ENCODE measurements around the gene ABCG8. TPM values are rescaled to one million over a fixed set of nuclear protein-coding genes. Genes with fewer than 3 reads are reported as not detected.
A peak's percentile ranks its signal among the peaks of the same experiment; 100 is the strongest.

ABCG8 gene
- total and polyA plus RNA-seq, 9 of the 15 experiments (the other 6 are each of a cell fraction or from before 2014, with no cell fraction given): not detected

DNA sequence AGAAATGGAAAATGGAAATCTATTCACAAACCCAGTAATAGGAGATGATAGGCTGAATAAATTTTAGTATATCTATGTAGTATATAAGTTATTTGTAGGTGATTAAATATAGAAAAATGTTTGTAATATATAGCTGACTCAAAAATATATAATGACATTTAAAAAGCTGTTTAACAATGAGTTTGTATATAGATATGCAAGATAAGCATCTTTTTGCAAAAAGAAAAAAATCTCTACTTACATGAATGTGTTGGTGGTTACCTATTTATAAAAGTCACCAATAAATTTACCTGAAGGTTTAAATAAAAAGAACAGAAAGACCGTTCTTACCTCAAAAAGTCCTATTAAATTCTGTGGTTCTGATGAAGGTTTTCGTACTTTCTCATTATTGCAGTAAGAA lies 85.7 kb downstream of the ABCG8 start:
- H3K27ac ChIP-seq (ENCODE audit: extremely low read depth, low read depth, low read length): no peak overlapping the region
- ATAC-seq: no peak
- H3K36me3 ChIP-seq (ENCODE audit: control insufficient read depth, insufficient read depth, low read length): peaks cover 97% of the 10 kb centered on the region
- H3K4me1 ChIP-seq (replicated peaks in 1 of 2; ENCODE audit: control insufficient read depth in 2 of 2, insufficient read depth in 2 of 2, low read length in 2 of 2): no peaks in the 10 kb centered on the region
- TF ChIP-seq ZNF316 (IDR thresholded peaks at IDR 0.05) (peak; percentile 85), CBX8 (IDR thresholded peaks at IDR 0.05; ENCODE audit: borderline replicate concordance, extremely low read depth, low read depth, low read length, poor library complexity, severe bottlenecking) (no peak), C11orf30 (IDR thresholded peaks at IDR 0.05; ENCODE audit: low read depth) (peak; percentile 55; the same call in 1 of the 2 replicates), MAFG (tag; conservative IDR thresholded peaks at IDR 0.05) (peak; percentile 29; the same call in 1 of the 2 replicates)
- no peaks in the 10 kb centered on the region for H3K9me3 ChIP-seq (replicated peaks; ENCODE audit: control insufficient read depth, insufficient read depth, low read depth, low read length)
- H3K4me2 ChIP-seq (ENCODE audit: insufficient read depth, low read length): no peak overlapping the region
- intact Hi-C loops (cut with micrococcal nuclease) (no loop called here), in situ Hi-C loops (cut with MboI) (no loop called here)
- ChIA-PET CTCF (ENCODE audit: low intra/inter-chr PET ratio) (no interaction called here), POLR2A (interaction anchor here (1.3 kb wide), 1 partner anchor 10 kb away, joined by 5 read pairs; no protein-coding TSS in a partner anchor)
- H2AFZ ChIP-seq (ENCODE audit: low read depth, low read length): no peak overlapping the region
- no peaks in the 10 kb centered on the region for H3K79me2 ChIP-seq (ENCODE audit: control insufficient read depth, insufficient read depth, low read length)
- no peak overlapping the region for H3K9ac ChIP-seq (ENCODE audit: insufficient read depth in 1 of 2, low read depth in 2 of 2, low read length in 2 of 2)
- no peaks in the 10 kb centered on the region for H4K20me1 ChIP-seq (replicated peaks; ENCODE audit: control insufficient read depth, insufficient read depth, low read length)
- no peaks in the 10 kb centered on the region for H3K9me1 ChIP-seq (ENCODE audit: control insufficient read depth, insufficient read depth, low read length)
- DNase-seq (ENCODE audit: extremely low read depth in 1 of 4, low spot score in 3 of 4): no peak
- no peak overlapping the region for H3K4me3 ChIP-seq
- 95% methylated on average over 2 of the region's 2 CpGs for WGBS (ENCODE audit: insufficient coverage, low coverage, missing lambda C conversion rate)
- BruUV-seq (replicated peaks): no TSS peak
- H3K27me3 ChIP-seq (ENCODE audit: control insufficient read depth in 2 of 2, insufficient read depth in 2 of 2, low read length in 2 of 2): no peaks in the 10 kb centered on the region
- FAIRE-seq: no peak

DNA sequence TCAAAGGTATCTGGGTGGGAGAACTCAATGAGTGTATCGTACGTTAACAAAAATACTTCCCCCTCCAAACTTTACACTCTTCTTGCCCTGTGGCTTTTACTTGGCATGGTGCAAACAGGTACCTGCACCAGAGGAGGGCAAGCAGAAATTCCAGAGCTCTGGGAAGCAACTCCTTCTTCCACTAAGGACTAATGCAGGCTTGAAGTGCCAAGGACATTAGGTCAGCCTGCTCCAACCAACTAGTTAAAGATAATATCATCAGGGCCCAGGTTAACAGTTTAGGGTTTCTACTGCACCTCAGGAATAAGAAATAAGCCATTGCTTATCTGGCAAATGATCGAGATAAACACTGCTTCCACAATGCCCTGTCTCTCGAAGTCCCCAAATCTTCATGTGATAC lies 86.7 kb downstream of the ABCG8 start:
- H3K4me1 ChIP-seq (replicated peaks in 1 of 2; ENCODE audit: control insufficient read depth in 2 of 2, insufficient read depth in 2 of 2, low read length in 2 of 2): no peaks in the 10 kb centered on the region
- no peak overlapping the region for H3K4me2 ChIP-seq (ENCODE audit: insufficient read depth, low read length)
- no TSS peak for BruUV-seq (replicated peaks)
- ChIA-PET POLR2A (no interaction called here), CTCF (ENCODE audit: low intra/inter-chr PET ratio) (no interaction called here)
- H3K36me3 ChIP-seq (ENCODE audit: control insufficient read depth, insufficient read depth, low read length): peaks cover 97% of the 10 kb centered on the region
- H4K20me1 ChIP-seq (replicated peaks; ENCODE audit: control insufficient read depth, insufficient read depth, low read length): no peaks in the 10 kb centered on the region
- in situ Hi-C loops (cut with MboI): no loop called here
- no peak for ATAC-seq
- 98% methylated on average over 4 of the region's 4 CpGs for WGBS (ENCODE audit: insufficient coverage, low coverage, missing lambda C conversion rate)
- intact Hi-C loops (cut with micrococcal nuclease): no loop called here
- no peak overlapping the region for H2AFZ ChIP-seq (ENCODE audit: low read depth, low read length)
- H3K79me2 ChIP-seq (ENCODE audit: control insufficient read depth, insufficient read depth, low read length): no peaks in the 10 kb centered on the region
- H3K4me3 ChIP-seq: no peak overlapping the region
- H3K9ac ChIP-seq (ENCODE audit: insufficient read depth in 1 of 2, low read depth in 2 of 2, low read length in 2 of 2): no peak overlapping the region
- no peak overlapping the region for H3K27ac ChIP-seq (ENCODE audit: extremely low read depth, low read depth, low read length)
- H3K27me3 ChIP-seq (ENCODE audit: control insufficient read depth in 2 of 2, insufficient read depth in 2 of 2, low read length in 2 of 2): no peaks in the 10 kb centered on the region
- DNase-seq (ENCODE audit: extremely low read depth in 1 of 4, low spot score in 3 of 4): no peak
- FAIRE-seq: no peak
- no peaks in the 10 kb centered on the region for H3K9me3 ChIP-seq (replicated peaks; ENCODE audit: control insufficient read depth, insufficient read depth, low read depth, low read length)
- no peaks in the 10 kb centered on the region for H3K9me1 ChIP-seq (ENCODE audit: control insufficient read depth, insufficient read depth, low read length)
- TF ChIP-seq TARDBP (IDR thresholded peaks at IDR 0.05) (no peak), TCFL5 (CRISPR knock-in tag; conservative IDR thresholded peaks at IDR 0.05) (no peak), EZH2 (IDR thresholded peaks at IDR 0.05; ENCODE audit: borderline replicate concordance, low read depth, low read length) (no peak), NCOR1 (IDR thresholded peaks at IDR 0.05) (no peak), HCFC1 (IDR thresholded peaks at IDR 0.05; ENCODE audit: low read depth, low read length) (no peak)
- TF ChIP-seq, protein P1, sequence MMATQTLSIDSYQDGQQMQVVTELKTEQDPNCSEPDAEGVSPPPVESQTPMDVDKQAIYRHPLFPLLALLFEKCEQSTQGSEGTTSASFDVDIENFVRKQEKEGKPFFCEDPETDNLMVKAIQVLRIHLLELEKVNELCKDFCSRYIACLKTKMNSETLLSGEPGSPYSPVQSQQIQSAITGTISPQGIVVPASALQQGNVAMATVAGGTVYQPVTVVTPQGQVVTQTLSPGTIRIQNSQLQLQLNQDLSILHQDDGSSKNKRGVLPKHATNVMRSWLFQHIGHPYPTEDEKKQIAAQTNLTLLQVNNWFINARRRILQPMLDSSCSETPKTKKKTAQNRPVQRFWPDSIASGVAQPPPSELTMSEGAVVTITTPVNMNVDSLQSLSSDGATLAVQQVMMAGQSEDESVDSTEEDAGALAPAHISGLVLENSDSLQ (IDR thresholded peaks at IDR 0.05): no peak
- TF ChIP-seq, protein P2, sequence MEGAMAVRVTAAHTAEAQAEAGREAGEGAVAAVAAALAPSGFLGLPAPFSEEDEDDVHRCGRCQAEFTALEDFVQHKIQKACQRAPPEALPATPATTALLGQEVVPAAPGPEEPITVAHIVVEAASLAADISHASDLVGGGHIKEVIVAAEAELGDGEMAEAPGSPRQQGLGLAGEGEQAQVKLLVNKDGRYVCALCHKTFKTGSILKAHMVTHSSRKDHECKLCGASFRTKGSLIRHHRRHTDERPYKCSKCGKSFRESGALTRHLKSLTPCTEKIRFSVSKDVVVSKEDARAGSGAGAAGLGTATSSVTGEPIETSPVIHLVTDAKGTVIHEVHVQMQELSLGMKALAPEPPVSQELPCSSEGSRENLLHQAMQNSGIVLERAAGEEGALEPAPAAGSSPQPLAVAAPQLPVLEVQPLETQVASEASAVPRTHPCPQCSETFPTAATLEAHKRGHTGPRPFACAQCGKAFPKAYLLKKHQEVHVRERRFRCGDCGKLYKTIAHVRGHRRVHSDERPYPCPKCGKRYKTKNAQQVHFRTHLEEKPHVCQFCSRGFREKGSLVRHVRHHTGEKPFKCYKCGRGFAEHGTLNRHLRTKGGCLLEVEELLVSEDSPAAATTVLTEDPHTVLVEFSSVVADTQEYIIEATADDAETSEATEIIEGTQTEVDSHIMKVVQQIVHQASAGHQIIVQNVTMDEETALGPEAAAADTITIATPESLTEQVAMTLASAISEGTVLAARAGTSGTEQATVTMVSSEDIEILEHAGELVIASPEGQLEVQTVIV (CRISPR knock-in tag; IDR thresholded peaks at IDR 0.05; ENCODE audit: borderline replicate concordance): no peak

Data from K562 (cell line).